HepG2 (cell line): ENCODE measurements around the gene MTM1. TPM values are rescaled to one million over a fixed set of nuclear protein-coding genes. Genes with fewer than 3 reads are reported as not detected.

Experiments
- ATAC-seq: fragments of 200-7000 bp; cut with Tn5 transposase; 3 replicates; pipeline ENCODE4 v1.9.1; 2020; ENCODE audit warnings: mild to moderate bottlenecking, moderate library complexity
- BruUV-seq: library from RNA; stranded (reverse); fragments of 400-500 nt; replicated peaks from 2 replicates; lab custom pipeline; 2021; lab: Mats Ljungman, UMichigan
- CTCF ChIA-PET: fragments of 300-600 bp; formaldehyde crosslinking; extraction: SDS; loops from one replicate; lab custom pipeline; 2021; ENCODE audit warnings: low total read pairs, inconsistent platforms, low intra/inter-chr PET ratio; lab: Yijun Ruan, JAX
- POLR2A ChIA-PET: fragments of 350-600 bp; sonication (Branson Sonifier 250); formaldehyde crosslinking; loops from one replicate; lab custom pipeline; 2020; ENCODE audit warnings: antibody characterized with exemption, inconsistent platforms; lab: Yijun Ruan, JAX
- DNase-seq: peaks from one replicate; pipeline ENCODE4 v3.0.0-alpha.2; 2015; ENCODE audit warnings: low spot score
- FAIRE-seq: peaks from 3 replicates; lab custom pipeline; 2011; peaks lifted over from hg19 to GRCh38; lab: Jason Lieb, UNC
- H2AFZ ChIP-seq: one replicate; pipeline ENCODE4 v1.6.1; 2011; ENCODE audit warnings: low read length, inconsistent platforms
- H3K27ac ChIP-seq: fragments of 300-600 bp; 3 replicates; pipeline ENCODE4 v1.8.0; 2011; ENCODE audit warnings: mixed run types, mild to moderate bottlenecking, mixed read lengths, low read length, inconsistent platforms; ENCODE audit not compliant: insufficient read depth; ENCODE audit errors: extremely low read length
- H3K27me3 ChIP-seq, 2 experiments: fragments of 200-600 bp in 1 of 2; 2 replicates in 1 of 2; 3 replicates in 1 of 2; pipeline versions ENCODE4 v1.6.0 to v1.8.0; 2011; ENCODE audit warnings: low read length in 2 of 2, mild to moderate bottlenecking in 2 of 2, moderate library complexity in 2 of 2, inconsistent platforms in 1 of 2; ENCODE audit not compliant: insufficient read depth in 2 of 2, control insufficient read depth in 1 of 2
- H3K36me3 ChIP-seq, 2 experiments: fragments of 200-600 bp in 1 of 2; replicated peaks in 1 of 2; 2 replicates in 1 of 2; 3 replicates in 1 of 2; pipeline versions ENCODE4 v1.5.1 to v1.8.0; 2011; ENCODE audit warnings: low read length in 2 of 2, inconsistent platforms in 1 of 2; ENCODE audit not compliant: insufficient read depth in 2 of 2, control insufficient read depth in 1 of 2
- H3K4me1 ChIP-seq: 2 replicates; pipeline ENCODE4 v1.5.1; 2012; ENCODE audit warnings: low read length, inconsistent platforms; ENCODE audit not compliant: insufficient read depth
- H3K4me2 ChIP-seq: 2 replicates; pipeline ENCODE4 v1.6.0; 2011; ENCODE audit warnings: low read depth, low read length, inconsistent platforms
- H3K4me3 ChIP-seq, 3 experiments: fragments of 200-600 bp in 1 of 3; sonication (generic), shearing (Covaris generic) in 1 of 3; replicated peaks in 1 of 3; 2 replicates each; pipeline ENCODE4 v1.5.1; 2011 to 2016; ENCODE audit warnings: low read length in 3 of 3, inconsistent platforms in 2 of 3, low read depth in 2 of 3, mild to moderate bottlenecking in 2 of 3, control low read depth in 1 of 3, mixed read lengths in 1 of 3; ENCODE audit not compliant: insufficient read depth in 1 of 3
- H3K79me2 ChIP-seq: one replicate; pipeline ENCODE4 v1.6.1; 2011; ENCODE audit warnings: low read length, inconsistent platforms; ENCODE audit not compliant: insufficient read depth
- H3K9ac ChIP-seq: 2 replicates; pipeline ENCODE4 v1.6.0; 2011; ENCODE audit warnings: mild to moderate bottlenecking, low read depth, low read length, inconsistent platforms; ENCODE audit not compliant: insufficient read depth
- H3K9me3 ChIP-seq: 2 replicates; pipeline ENCODE4 v1.5.1; 2012; ENCODE audit warnings: mild to moderate bottlenecking, low read length
- H4K20me1 ChIP-seq: 2 replicates; pipeline ENCODE4 v1.6.0; 2011; ENCODE audit warnings: inconsistent platforms, mild to moderate bottlenecking, low read length, moderate library complexity; ENCODE audit not compliant: insufficient read depth
- AKAP8 ChIP-seq: sonication (generic); formaldehyde crosslinking; IDR thresholded peaks from 2 replicates; pipeline ENCODE4 v1.5.1; 2020; ENCODE audit warnings: mild to moderate bottlenecking, missing genetic modification reagents
- BCL6 ChIP-seq: IDR thresholded peaks from 2 replicates; pipeline ENCODE4 v1.6.1; 2016; ENCODE audit warnings: missing genetic modification reagents, missing compliant biosample characterization
- HIVEP1 ChIP-seq: sonication (generic); formaldehyde crosslinking; IDR thresholded peaks from 2 replicates; pipeline ENCODE4 v1.4.0; 2020; ENCODE audit warnings: mild to moderate bottlenecking, missing genetic modification reagents
- HNRNPLL ChIP-seq: fragments of 200-400 bp; formaldehyde crosslinking; IDR thresholded peaks from 2 replicates; pipeline ENCODE4 v1.6.1; 2017; ENCODE audit warnings: mild to moderate bottlenecking, low read depth, low read length; ENCODE audit not compliant: poor library complexity, severe bottlenecking
- MTA3 ChIP-seq: sonication (generic); formaldehyde crosslinking; IDR thresholded peaks from 2 replicates; pipeline ENCODE4 v1.4.0; 2020; ENCODE audit warnings: missing genetic modification reagents
- SKIL ChIP-seq: sonication (generic); formaldehyde crosslinking; IDR thresholded peaks from 2 replicates; pipeline ENCODE4 v1.8.0; 2022; ENCODE audit warnings: missing genetic modification reagents, mild to moderate bottlenecking, moderate library complexity, borderline replicate concordance
- ZNF143 ChIP-seq: sonication (generic); formaldehyde crosslinking; IDR thresholded peaks from 2 replicates; pipeline ENCODE4 v1.4.0; 2020; ENCODE audit warnings: missing genetic modification reagents
- ZNF468 ChIP-seq: sonication (generic); formaldehyde crosslinking; IDR thresholded peaks from 2 replicates; pipeline ENCODE4 v1.8.0; 2022; ENCODE audit warnings: mild to moderate bottlenecking, moderate library complexity, missing genetic modification reagents
- ZNF691 ChIP-seq: sonication (generic); formaldehyde crosslinking; IDR thresholded peaks from 2 replicates; pipeline ENCODE4 v1.4.0; 2020; ENCODE audit warnings: missing genetic modification reagents, low read depth, mild to moderate bottlenecking, borderline replicate concordance
- ZNF749 ChIP-seq: sonication (generic); formaldehyde crosslinking; IDR thresholded peaks from 2 replicates; pipeline ENCODE4 v1.8.0; 2022; ENCODE audit warnings: mild to moderate bottlenecking, missing genetic modification reagents, moderate library complexity, borderline replicate concordance
- ZSCAN12 ChIP-seq: sonication (generic); formaldehyde crosslinking; IDR thresholded peaks from 2 replicates; pipeline ENCODE4 v1.9.0; 2021; ENCODE audit warnings: mild to moderate bottlenecking, missing genetic modification reagents
- ZSCAN5A ChIP-seq: sonication (generic); formaldehyde crosslinking; IDR thresholded peaks from 2 replicates; pipeline ENCODE4 v1.8.0; 2022; ENCODE audit warnings: mild to moderate bottlenecking, missing genetic modification reagents, borderline replicate concordance
- WGBS: methylation state at CpG from one replicate; pipeline ENCODE4 v1.1.6; 2017; ENCODE audit warnings: low lambda C conversion rate; 5-methylcytosine and 5-hydroxymethylcytosine counted together
- in situ Hi-C: cut with HindIII; loops from 2 replicates; pipeline ENCODE4 v1.10.0; 2017; ENCODE audit warnings: low pct_unique_long_range_greater_than_20kb; ENCODE audit not compliant: extremely low pct_ligation_motif_present
- intact Hi-C: fragments of 100-400 bp; cut with micrococcal nuclease; formaldehyde crosslinking; loops from one replicate; pipeline ENCODE4 v1.10.0; 2022; ENCODE audit not compliant: unreplicated experiment
- polyA plus RNA-seq, 8 experiments: library from polyadenylated mRNA; depleted of rRNA in 3 of 8; stranded (reverse) in 7 of 8; unstranded in 1 of 8; fragments of >200 nt; fragmentation: Illumina TruSeq in 4 of 8; extraction: Trizol in 4 of 8; gene quantifications; 2 replicates each; pipeline versions ENCODE4 v1.2.1 to v1.2.3, GENCODE V29; 2011 to 2016; ENCODE audit warnings: low read depth in 4 of 8, missing spikeins in 1 of 8, mixed read lengths in 1 of 8; ENCODE audit not compliant: insufficient read depth in 1 of 8
- total RNA-seq, 5 experiments: library from RNA; depleted of rRNA; stranded (reverse); fragments of >200 nt; fragmentation: Illumina TruSeq; extraction: Trizol; gene quantifications; 2 replicates each; pipeline ENCODE4 v1.2.3, GENCODE V29; 2016; ENCODE audit warnings: low read depth in 1 of 5

MTM1 gene
- total and polyA plus RNA-seq, 2 of the 13 experiments (the other 11 are each of a cell fraction or from before 2014, with no cell fraction given) = 12.0 to 15.2 TPM

GRCh38 chrX:150594584-150594983 is 26.2 kb downstream of the MTM1 start:
- WGBS = 95% methylated on average over 1 of the region's 1 CpG
- Histone ChIP-seq H3K9me3 (no peaks in the 10 kb centered on the region), H2AFZ (no peak overlapping the region), H3K27ac (no peak overlapping the region), H3K4me3 (no peak overlapping the region), H3K4me1 (peaks cover 7% of the 10 kb centered on the region), H3K27me3 (no peaks in the 10 kb centered on the region), H3K4me2 (no peak overlapping the region), H3K79me2 (peaks cover 20% of the 10 kb centered on the region), H3K36me3 (peaks cover 1 to 17% of the 10 kb centered on the region in 2 experiments; a peak in 2 of 5 replicates), H4K20me1 (peaks cover 2% of the 10 kb centered on the region; the same call in 1 of the 2 replicates), H3K9ac (no peak overlapping the region)
- CTCF ChIA-PET = no interaction called here
- no peak for TF ChIP-seq ZNF749
- TF ChIP-seq ZNF143 (CRISPR knock-in tag) = no peak
- no peak for TF ChIP-seq ZSCAN5A
- TF ChIP-seq AKAP8 (CRISPR knock-in tag) = no peak
- intact Hi-C loops (no loop called here), in situ Hi-C loops (no loop called here)
- DNase-seq = no peak
- BruUV-seq = no TSS peak
- FAIRE-seq = no peak
- no peak for ATAC-seq
- POLR2A ChIA-PET = no interaction called here

GRCh38 chrX:150599226-150599625 is 30.8 kb downstream of the MTM1 start:
- no peaks in the 10 kb centered on the region for H4K20me1 ChIP-seq
- BruUV-seq = no TSS peak
- H3K9ac ChIP-seq = no peak overlapping the region
- POLR2A ChIA-PET = no interaction called here
- DNase-seq = no peak
- CTCF ChIA-PET = no interaction called here
- H3K9me3 ChIP-seq = no peaks in the 10 kb centered on the region
- no peak overlapping the region for H2AFZ ChIP-seq
- no peak overlapping the region for H3K4me2 ChIP-seq
- intact Hi-C loops = no loop called here
- no peak overlapping the region for H3K4me3 ChIP-seq
- H3K4me1 ChIP-seq = peaks cover under 1% of the 10 kb centered on the region; the same call in 1 of the 2 replicates
- H3K27ac ChIP-seq = no peak overlapping the region
- no peak for FAIRE-seq
- ATAC-seq = peak; percentile 59
- H3K27me3 ChIP-seq = no peaks in the 10 kb centered on the region
- peaks cover 1 to 37% of the 10 kb centered on the region in 2 experiments; a peak in 3 of 5 replicates for H3K36me3 ChIP-seq
- in situ Hi-C loops = no loop called here
- H3K79me2 ChIP-seq = peaks cover 2% of the 10 kb centered on the region
- TF ChIP-seq ZNF691 = no peak
- no peak for TF ChIP-seq SKIL (CRISPR knock-in tag)
- TF ChIP-seq ZSCAN12 (CRISPR knock-in tag) = no peak
- TF ChIP-seq ZNF468 (CRISPR knock-in tag) = no peak
- no peak for TF ChIP-seq MTA3 (CRISPR knock-in tag)
- no peak for TF ChIP-seq HNRNPLL
- TF ChIP-seq HIVEP1 = no peak
- TF ChIP-seq BCL6 (CRISPR knock-in tag) = no peak
- WGBS = 78% methylated on average over 1 of the region's 1 CpG
